HepG2 (cell line): ENCODE measurements around the gene ANAPC5. TPM values are rescaled to one million over a fixed set of nuclear protein-coding genes. Genes with fewer than 3 reads are reported as not detected.

Experiments used
- ATAC-seq: fragments of 200-7000 bp; cut with Tn5 transposase; 3 replicates; pipeline ENCODE4 v1.9.1; 2020; ENCODE audit warnings: mild to moderate bottlenecking, moderate library complexity
- BruUV-seq: library from RNA; stranded (reverse); fragments of 400-500 nt; replicated peaks from 2 replicates; lab custom pipeline; 2021; lab: Mats Ljungman, UMichigan
- CTCF ChIA-PET: fragments of 300-600 bp; formaldehyde crosslinking; extraction: SDS; loops from one replicate; lab custom pipeline; 2021; ENCODE audit warnings: low total read pairs, inconsistent platforms, low intra/inter-chr PET ratio; lab: Yijun Ruan, JAX
- POLR2A ChIA-PET: fragments of 350-600 bp; sonication (Branson Sonifier 250); formaldehyde crosslinking; loops from one replicate; lab custom pipeline; 2020; ENCODE audit warnings: antibody characterized with exemption, inconsistent platforms; lab: Yijun Ruan, JAX
- DNase-seq: peaks from one replicate; pipeline ENCODE4 v3.0.0-alpha.2; 2015; ENCODE audit warnings: low spot score
- FAIRE-seq: peaks from 3 replicates; lab custom pipeline; 2011; peaks lifted over from hg19 to GRCh38; lab: Jason Lieb, UNC
- H2AFZ ChIP-seq: one replicate; pipeline ENCODE4 v1.6.1; 2011; ENCODE audit warnings: low read length, inconsistent platforms
- H3K27ac ChIP-seq: fragments of 300-600 bp; 3 replicates; pipeline ENCODE4 v1.8.0; 2011; ENCODE audit warnings: mixed run types, mild to moderate bottlenecking, mixed read lengths, low read length, inconsistent platforms; ENCODE audit not compliant: insufficient read depth; ENCODE audit errors: extremely low read length
- H3K27me3 ChIP-seq, 2 experiments: fragments of 200-600 bp in 1 of 2; 2 replicates in 1 of 2; 3 replicates in 1 of 2; pipeline versions ENCODE4 v1.6.0 to v1.8.0; 2011; ENCODE audit warnings: low read length in 2 of 2, mild to moderate bottlenecking in 2 of 2, moderate library complexity in 2 of 2, inconsistent platforms in 1 of 2; ENCODE audit not compliant: insufficient read depth in 2 of 2, control insufficient read depth in 1 of 2
- H3K36me3 ChIP-seq, 2 experiments: fragments of 200-600 bp in 1 of 2; replicated peaks in 1 of 2; 2 replicates in 1 of 2; 3 replicates in 1 of 2; pipeline versions ENCODE4 v1.5.1 to v1.8.0; 2011; ENCODE audit warnings: low read length in 2 of 2, inconsistent platforms in 1 of 2; ENCODE audit not compliant: insufficient read depth in 2 of 2, control insufficient read depth in 1 of 2
- H3K4me1 ChIP-seq: 2 replicates; pipeline ENCODE4 v1.5.1; 2012; ENCODE audit warnings: low read length, inconsistent platforms; ENCODE audit not compliant: insufficient read depth
- H3K4me2 ChIP-seq: 2 replicates; pipeline ENCODE4 v1.6.0; 2011; ENCODE audit warnings: low read depth, low read length, inconsistent platforms
- H3K4me3 ChIP-seq, 3 experiments: fragments of 200-600 bp in 1 of 3; sonication (generic), shearing (Covaris generic) in 1 of 3; replicated peaks in 1 of 3; 2 replicates each; pipeline ENCODE4 v1.5.1; 2011 to 2016; ENCODE audit warnings: low read length in 3 of 3, inconsistent platforms in 2 of 3, low read depth in 2 of 3, mild to moderate bottlenecking in 2 of 3, control low read depth in 1 of 3, mixed read lengths in 1 of 3; ENCODE audit not compliant: insufficient read depth in 1 of 3
- H3K79me2 ChIP-seq: one replicate; pipeline ENCODE4 v1.6.1; 2011; ENCODE audit warnings: low read length, inconsistent platforms; ENCODE audit not compliant: insufficient read depth
- H3K9ac ChIP-seq: 2 replicates; pipeline ENCODE4 v1.6.0; 2011; ENCODE audit warnings: mild to moderate bottlenecking, low read depth, low read length, inconsistent platforms; ENCODE audit not compliant: insufficient read depth
- H3K9me3 ChIP-seq: 2 replicates; pipeline ENCODE4 v1.5.1; 2012; ENCODE audit warnings: mild to moderate bottlenecking, low read length
- H4K20me1 ChIP-seq: 2 replicates; pipeline ENCODE4 v1.6.0; 2011; ENCODE audit warnings: inconsistent platforms, mild to moderate bottlenecking, low read length, moderate library complexity; ENCODE audit not compliant: insufficient read depth
- ARID3A ChIP-seq: IDR thresholded peaks from 2 replicates; pipeline ENCODE4 v1.6.1; 2012; ENCODE audit warnings: low read depth, low read length, improper control_type of control experiment
- DZIP1 ChIP-seq: sonication (generic); formaldehyde crosslinking; IDR thresholded peaks from 2 replicates; pipeline ENCODE4 v1.5.0; 2020; ENCODE audit warnings: mild to moderate bottlenecking, missing genetic modification reagents
- SAFB2 ChIP-seq: sonication (generic); formaldehyde crosslinking; IDR thresholded peaks from 2 replicates; pipeline ENCODE4 v1.5.1; 2020; ENCODE audit warnings: missing genetic modification reagents, low read depth, mild to moderate bottlenecking, borderline replicate concordance
- SUZ12 ChIP-seq: fragments of 150-350 bp; IDR thresholded peaks from 2 replicates; pipeline ENCODE4 v1.6.1; 2014; ENCODE audit warnings: low read depth, low read length
- ZSCAN5A ChIP-seq: sonication (generic); formaldehyde crosslinking; IDR thresholded peaks from 2 replicates; pipeline ENCODE4 v1.8.0; 2022; ENCODE audit warnings: mild to moderate bottlenecking, missing genetic modification reagents, borderline replicate concordance
- WGBS: methylation state at CpG from one replicate; pipeline ENCODE4 v1.1.6; 2017; ENCODE audit warnings: low lambda C conversion rate; 5-methylcytosine and 5-hydroxymethylcytosine counted together
- in situ Hi-C: cut with HindIII; loops from 2 replicates; pipeline ENCODE4 v1.10.0; 2017; ENCODE audit warnings: low pct_unique_long_range_greater_than_20kb; ENCODE audit not compliant: extremely low pct_ligation_motif_present
- intact Hi-C: fragments of 100-400 bp; cut with micrococcal nuclease; formaldehyde crosslinking; loops from one replicate; pipeline ENCODE4 v1.10.0; 2022; ENCODE audit not compliant: unreplicated experiment
- polyA plus RNA-seq, 8 experiments: library from polyadenylated mRNA; depleted of rRNA in 3 of 8; stranded (reverse) in 7 of 8; unstranded in 1 of 8; fragments of >200 nt; fragmentation: Illumina TruSeq in 4 of 8; extraction: Trizol in 4 of 8; gene quantifications; 2 replicates each; pipeline versions ENCODE4 v1.2.1 to v1.2.3, GENCODE V29; 2011 to 2016; ENCODE audit warnings: low read depth in 4 of 8, missing spikeins in 1 of 8, mixed read lengths in 1 of 8; ENCODE audit not compliant: insufficient read depth in 1 of 8
- total RNA-seq, 5 experiments: library from RNA; depleted of rRNA; stranded (reverse); fragments of >200 nt; fragmentation: Illumina TruSeq; extraction: Trizol; gene quantifications; 2 replicates each; pipeline ENCODE4 v1.2.3, GENCODE V29; 2016; ENCODE audit warnings: low read depth in 1 of 5

Gene ANAPC5
- total and polyA plus RNA-seq, 2 of the 13 experiments (the other 11 are each of a cell fraction or from before 2014, with no cell fraction given): 146 to 161 TPM

GRCh38 chr12:121260091-121260490 lies 92.1 kb downstream of the ANAPC5 start:
- ChIA-PET CTCF (no interaction called here), POLR2A (no interaction called here)
- H3K27ac ChIP-seq: no peak overlapping the region
- in situ Hi-C loops: no loop called here
- no peaks in the 10 kb centered on the region for H3K4me1 ChIP-seq
- WGBS: 98% methylated on average over 7 of the region's 7 CpGs
- FAIRE-seq: no peak
- TF ChIP-seq SUZ12 (no peak), SAFB2 (CRISPR knock-in tag) (no peak), ARID3A (no peak), DZIP1 (no peak), ZSCAN5A (CRISPR knock-in tag) (no peak)
- TF ChIP-seq, all 625 proteins: peak for 0
- ATAC-seq: no peak
- Histone ChIP-seq H3K4me3 (no peak overlapping the region), H3K9ac (no peak overlapping the region), H3K79me2 (no peaks in the 10 kb centered on the region), H3K9me3 (no peaks in the 10 kb centered on the region), H3K4me2 (no peak overlapping the region), H3K27me3 (no peaks in the 10 kb centered on the region), H4K20me1 (no peaks in the 10 kb centered on the region), H3K36me3 (peaks cover 16 to 50% of the 10 kb centered on the region in 2 experiments), H2AFZ (no peak overlapping the region)
- no TSS peak for BruUV-seq
- DNase-seq: no peak
- intact Hi-C loops: no loop called here
